Left forelimb (tissue), 1 donor: ENCODE data around the gene MRPL12.
A peak's percentile ranks its signal among the peaks of the same experiment; 100 is the strongest.

Experiments
- DNase-seq: peaks from one replicate; pipeline ENCODE4 v3.0.0-alpha.2; 2018; ENCODE audit warnings: low spot score

Gene MRPL12

GRCh38 chr17:81682565-81683207 is 20.5 kb upstream of the MRPL12 start:
- no peak for DNase-seq

DNA sequence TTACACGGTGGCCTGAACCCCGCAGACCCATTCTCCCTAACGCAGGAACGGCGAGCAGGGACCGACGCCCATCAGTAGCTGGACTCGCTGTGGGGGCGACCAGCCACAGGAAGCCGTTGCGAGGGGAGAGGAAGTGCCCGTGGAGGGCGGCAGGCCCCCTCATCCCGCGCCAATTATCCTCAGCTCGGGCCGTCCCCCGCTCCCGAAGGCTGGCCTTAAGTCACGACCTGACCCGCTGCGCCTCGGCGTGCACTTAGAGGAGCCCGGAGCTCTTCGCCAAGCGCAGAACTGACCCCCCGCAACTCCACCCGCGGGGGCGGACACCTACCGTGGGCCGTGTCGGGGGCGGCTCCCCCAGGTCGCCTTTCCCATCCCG is 20.0 kb upstream of the MRPL12 start:
- no peak for DNase-seq

- DNase-seq: peak; percentile 99
Measured at GRCh38 chr17:81683584-81684441, 19.4 kb upstream of the MRPL12 start, which contains the start of the genes ARL16 and HGS. ARL16 (minus strand) TSS chr17:81683797; CDS start chr17:81683753, 44 bp downstream. HGS (plus strand) TSS chr17:81684011; CDS start chr17:81684067, 56 bp downstream.

GRCh38 chr17:81684442-81684911 is 18.7 kb upstream of the MRPL12 start:
- DNase-seq: no peak

DNA sequence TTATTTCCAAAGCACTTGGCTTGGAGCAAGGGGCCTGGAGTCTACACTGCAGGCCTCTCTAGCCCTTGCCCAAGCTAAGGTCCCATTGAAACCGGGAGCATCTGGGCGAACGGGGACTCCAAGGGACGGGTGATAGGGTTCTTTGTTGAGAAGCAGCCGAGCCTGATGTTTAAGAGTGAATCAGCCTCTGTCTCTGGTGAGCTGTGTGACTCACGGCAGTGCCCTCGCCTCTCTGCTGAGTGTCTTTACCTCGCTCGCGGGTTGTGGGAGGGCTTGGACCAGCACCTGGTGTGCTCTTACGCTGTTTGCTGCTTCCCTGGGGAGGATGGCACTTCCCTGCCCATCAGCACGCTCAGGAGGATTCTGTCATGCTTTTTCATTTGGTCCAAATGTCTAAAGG is 18.1 kb upstream of the MRPL12 start:
- no peak for DNase-seq

- DNase-seq: no peak
Measured at GRCh38 chr17:81686614-81687013, 16.6 kb upstream of the MRPL12 start.

- no peak for DNase-seq
Measured at GRCh38 chr17:81687770-81688541, 15.2 kb upstream of the MRPL12 start.

DNA sequence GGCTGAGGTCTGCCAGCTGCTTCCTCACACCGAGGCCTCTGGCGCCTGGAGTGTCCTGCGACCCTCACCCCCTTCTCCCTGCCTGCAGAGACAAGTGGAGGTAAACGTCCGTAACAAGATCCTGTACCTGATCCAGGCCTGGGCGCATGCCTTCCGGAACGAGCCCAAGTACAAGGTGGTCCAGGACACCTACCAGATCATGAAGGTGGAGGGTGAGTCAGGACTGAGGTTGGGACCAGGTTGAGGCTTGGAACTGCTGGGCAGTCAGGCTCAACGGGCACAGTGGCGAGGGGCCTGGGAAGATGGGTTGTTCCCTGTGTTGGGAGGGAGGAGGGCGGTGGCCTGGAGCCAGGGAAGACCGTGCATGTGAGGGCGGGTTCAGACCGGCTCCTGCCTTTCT is 14.6 kb upstream of the MRPL12 start:
- DNase-seq: no peak

GRCh38 chr17:81690066-81690465 is 13.1 kb upstream of the MRPL12 start:
- DNase-seq: no peak

- DNase-seq: no peak
Measured at GRCh38 chr17:81690549-81690948, 12.6 kb upstream of the MRPL12 start.

DNA sequence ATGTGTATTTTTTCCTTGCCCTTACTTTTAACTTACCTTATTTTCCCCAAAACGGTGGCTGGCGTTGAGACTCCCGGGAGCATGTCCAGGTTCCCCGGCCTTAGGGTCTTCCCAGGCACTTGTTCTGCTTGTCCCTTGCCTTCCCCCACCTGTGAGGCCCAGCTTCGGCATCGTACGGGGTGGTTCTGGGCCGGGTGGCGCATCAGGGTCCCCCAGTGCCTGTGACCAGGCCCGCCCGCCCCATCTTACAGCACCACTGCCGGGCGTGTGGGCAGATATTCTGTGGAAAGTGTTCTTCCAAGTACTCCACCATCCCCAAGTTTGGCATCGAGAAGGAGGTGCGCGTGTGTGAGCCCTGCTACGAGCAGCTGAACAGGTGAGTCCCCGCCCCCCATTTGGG is 12.0 kb upstream of the MRPL12 start:
- DNase-seq: no peak

GRCh38 chr17:81691608-81692007 is 11.6 kb upstream of the MRPL12 start:
- no peak for DNase-seq

- no peak for DNase-seq
Measured at GRCh38 chr17:81693509-81694210, 9.5 kb upstream of the MRPL12 start.

GRCh38 chr17:81694810-81695209 is 8.4 kb upstream of the MRPL12 start:
- no peak for DNase-seq

DNA sequence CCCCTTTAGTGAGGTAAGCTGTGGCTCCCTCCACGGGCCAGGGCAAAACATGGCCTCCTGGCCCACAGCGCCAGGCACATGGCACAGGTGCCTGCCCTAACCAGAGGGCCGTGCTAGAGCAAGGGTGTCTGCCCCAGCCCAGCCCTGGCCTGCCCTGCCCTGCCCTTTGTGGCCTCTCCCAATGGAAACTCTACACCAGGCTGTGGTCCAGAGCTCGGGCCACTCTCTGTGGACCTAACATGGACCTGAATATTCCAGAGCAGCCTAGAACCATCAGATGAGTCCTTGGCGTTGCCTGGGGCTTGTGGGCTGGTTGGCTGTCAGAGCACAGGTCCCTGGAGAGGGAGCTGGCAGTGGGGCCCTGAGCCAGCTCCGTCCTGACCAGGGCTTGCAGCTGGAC is 8.0 kb upstream of the MRPL12 start:
- DNase-seq: no peak

- DNase-seq: no peak
Measured at GRCh38 chr17:81695801-81696200, 7.4 kb upstream of the MRPL12 start.

GRCh38 chr17:81696218-81696941 is 6.8 kb upstream of the MRPL12 start:
- no peak for DNase-seq

DNA sequence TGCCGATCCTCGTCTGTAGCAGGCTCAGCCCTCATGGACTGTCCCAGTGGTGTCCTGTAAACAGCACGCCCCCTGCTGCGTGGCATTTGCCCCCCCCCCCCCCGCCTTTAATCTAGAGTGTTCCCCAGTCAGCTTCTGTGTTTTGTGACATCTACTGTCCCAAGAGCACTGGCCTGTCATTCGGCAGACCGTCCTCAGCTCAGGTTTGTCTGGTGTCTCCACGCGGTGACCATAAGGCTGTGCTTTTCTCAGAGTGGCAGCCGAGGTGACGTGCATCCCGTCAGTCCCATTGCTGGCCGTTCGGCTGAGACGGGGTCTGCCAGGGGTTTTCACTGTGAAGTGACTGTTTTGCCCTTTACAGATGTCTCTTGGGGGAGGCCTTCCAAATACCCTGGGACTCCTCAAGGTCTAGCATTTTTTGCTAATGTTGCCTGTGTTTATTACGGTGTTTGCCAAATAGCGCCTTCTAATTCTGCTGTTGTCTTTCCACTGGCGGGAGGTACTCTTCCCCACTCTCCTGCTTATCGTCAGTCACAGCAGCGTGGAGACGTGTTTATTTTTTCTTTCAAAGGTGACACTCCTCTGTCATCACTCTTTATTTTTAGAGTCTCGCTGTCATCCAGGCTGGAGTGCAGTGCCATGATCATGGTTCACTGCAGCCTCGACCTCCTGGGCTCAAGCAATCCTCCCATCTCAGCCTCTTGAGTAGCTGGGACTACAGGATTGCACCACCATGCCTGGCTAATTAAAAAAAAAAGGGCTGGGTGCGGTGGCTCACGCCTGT is 5.7 kb upstream of the MRPL12 start:
- no peak for DNase-seq

DNA sequence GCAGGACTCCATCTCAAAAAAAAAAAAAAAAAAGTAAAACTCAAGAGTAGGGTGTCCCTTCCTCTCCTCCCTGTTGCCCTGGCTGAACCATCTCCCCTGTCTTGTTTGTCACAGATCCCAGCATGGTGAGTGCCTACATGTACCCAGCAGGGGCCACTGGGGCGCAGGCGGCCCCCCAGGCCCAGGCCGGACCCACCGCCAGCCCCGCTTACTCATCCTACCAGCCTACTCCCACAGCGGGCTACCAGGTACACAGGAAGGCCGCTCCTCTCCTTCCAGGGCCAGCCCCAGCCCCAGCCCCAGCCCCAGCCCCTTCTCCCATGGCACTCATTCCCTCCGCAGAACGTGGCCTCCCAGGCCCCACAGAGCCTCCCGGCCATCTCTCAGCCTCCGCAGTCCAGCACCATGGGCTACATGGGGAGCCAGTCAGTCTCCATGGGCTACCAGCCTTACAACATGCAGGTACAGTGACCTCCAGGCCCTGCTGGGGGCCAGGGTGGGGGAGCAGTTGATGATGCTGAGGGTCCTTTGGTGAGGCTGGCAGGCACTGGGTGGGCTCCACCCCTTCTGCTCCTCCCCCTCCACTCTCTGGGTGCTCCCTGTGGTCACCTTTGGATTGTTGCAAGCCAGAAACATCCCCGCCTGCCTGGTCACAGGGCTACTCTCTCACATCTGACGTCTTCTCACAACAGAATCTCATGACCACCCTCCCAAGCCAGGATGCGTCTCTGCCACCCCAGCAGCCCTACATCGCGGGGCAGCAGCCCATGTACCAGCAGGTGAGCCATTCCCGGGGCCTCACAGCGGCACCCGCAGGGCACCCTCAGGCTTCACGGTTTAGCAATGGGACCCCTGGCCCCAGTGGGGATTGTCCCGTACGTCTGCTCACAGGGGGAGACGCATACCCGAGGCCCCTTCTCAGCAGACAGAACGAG is 2.5 kb upstream of the MRPL12 start:
- DNase-seq: no peak
